HG02840 (cell line): ENCODE measurements around the gene AQP2.

Experiments used
- ATAC-seq: cut with Tn5 transposase; IDR thresholded peaks from one replicate; pipeline ENCODE4 v1.9.1; 2021; ENCODE audit warnings: mild to moderate bottlenecking, moderate library complexity, moderate number of reproducible peaks; ENCODE audit not compliant: unreplicated experiment, low FRiP score

Gene AQP2

GRCh38 chr12:49950273-49951251, at the start of gene AQP2:
TSS of gene AQP2 (plus strand) at chr12:49950737. CDS start at chr12:49950831, 94 bp downstream.
- no peak for ATAC-seq

DNA sequence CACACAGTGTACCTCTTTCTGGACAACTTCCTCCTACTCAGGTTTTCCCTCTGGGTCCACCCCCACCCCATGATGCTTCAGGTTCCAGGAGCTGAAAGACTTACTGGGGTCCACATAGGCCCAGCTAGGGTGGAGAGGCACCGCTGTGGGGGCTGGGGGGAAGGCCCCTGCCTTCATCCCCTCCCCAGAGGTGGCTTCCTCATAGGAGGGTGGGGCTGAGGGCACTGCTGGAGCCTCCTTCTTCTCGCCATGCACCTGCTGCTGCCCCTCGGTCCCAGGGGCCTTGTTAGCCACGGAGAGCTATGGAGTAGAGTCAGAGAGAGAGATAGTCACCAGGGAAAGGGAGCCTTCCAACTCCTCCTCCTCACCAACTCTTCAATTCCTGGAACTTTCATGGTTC, 49.5 kb upstream of the AQP2 start:
- no peak for ATAC-seq

GRCh38 chr12:49901986-49902385, 48.6 kb upstream of the AQP2 start:
- no peak for ATAC-seq

- ATAC-seq, result no peak
Measured at GRCh38 chr12:49902399-49903350, 47.9 kb upstream of the AQP2 start.

GRCh38 chr12:49903351-49903699, 47.2 kb upstream of the AQP2 start:
- ATAC-seq, result no peak

DNA sequence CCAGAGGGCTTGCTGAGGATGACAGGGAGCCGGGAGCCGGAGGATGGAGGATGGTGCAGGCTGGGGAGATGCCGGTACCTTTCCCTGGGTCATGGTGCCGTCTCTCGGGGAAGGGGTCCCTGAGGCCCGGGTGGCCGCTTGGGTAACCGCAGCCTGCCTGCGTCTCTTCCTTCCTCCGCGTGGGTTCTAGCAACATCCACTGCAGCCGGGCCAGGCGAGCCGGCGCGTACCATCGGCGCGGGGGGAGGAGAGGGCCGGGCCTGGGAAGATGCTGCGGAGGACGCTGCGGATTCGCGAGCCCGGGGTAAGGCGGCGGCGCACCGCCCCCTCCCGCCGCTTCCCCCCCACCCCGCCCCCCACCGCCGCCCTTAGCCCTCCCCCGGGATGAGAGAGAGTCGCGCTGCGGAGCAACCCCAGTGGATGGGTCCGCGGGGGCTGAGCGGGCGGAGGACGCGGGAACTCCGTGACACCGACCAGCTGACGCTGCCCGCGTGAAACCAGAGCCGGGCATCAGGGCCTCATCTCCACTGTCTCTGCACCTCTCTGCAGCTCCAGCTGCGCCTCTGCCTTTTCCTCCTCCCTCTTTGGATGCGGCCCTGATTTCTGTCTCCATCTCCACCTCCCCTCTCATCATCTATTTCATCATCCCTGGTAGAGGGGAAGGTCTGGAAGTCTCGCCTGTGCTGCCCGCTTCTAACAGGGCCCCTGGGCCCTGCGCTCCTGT, 46.7 kb upstream of the AQP2 start, which contains the start of gene FAIM2:
FAIM2 (minus strand) TSS at position 201 of the 724 bp plus-strand sequence; CDS start at position 93, 108 bp downstream.
- no peak for ATAC-seq

DNA sequence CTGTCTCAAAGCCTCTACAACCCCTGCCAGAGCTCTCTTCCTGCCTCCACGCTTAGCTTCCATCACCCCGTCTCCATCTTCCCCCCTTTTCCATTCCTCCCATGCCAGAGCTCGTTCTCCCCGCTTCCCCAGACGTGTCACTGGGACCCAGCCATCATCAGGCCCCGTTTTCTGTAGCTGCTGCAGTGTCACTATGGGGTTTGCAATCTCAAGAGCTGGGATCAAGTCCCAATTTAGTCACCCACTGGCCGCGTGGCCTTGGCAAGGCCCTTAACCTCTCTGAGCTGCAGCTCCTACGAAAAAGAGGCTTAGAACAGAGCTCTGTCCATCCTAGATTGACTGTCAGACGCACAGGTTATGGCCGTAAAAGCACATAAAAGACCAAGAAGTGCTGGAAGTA, 45.9 kb upstream of the AQP2 start:
- no peak for ATAC-seq

- no peak for ATAC-seq
Measured at GRCh38 chr12:49905718-49906314, 44.7 kb upstream of the AQP2 start.

- ATAC-seq, result no peak
Measured at GRCh38 chr12:49907352-49907751, 43.2 kb upstream of the AQP2 start.

DNA sequence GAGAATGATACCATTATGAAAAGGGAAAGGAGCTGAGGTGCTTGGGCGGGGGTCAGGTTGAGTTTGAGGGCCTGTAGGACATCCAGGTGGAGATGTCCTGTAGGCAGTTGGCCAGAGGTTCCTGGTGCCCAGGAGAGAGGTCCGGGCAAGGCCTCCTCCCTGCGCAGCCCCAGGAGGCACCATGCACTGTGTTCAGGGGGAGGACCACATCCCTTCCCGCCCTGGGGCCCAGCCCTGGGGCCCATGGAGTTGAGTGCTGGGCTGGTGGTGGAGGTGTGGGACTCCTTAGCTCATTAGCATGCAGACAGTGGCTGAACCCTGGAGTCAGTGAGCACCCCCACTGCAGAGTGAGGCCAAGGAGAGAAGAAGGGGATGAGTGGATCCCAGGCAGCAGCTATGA, 41.2 kb upstream of the AQP2 start:
- ATAC-seq, result no peak

DNA sequence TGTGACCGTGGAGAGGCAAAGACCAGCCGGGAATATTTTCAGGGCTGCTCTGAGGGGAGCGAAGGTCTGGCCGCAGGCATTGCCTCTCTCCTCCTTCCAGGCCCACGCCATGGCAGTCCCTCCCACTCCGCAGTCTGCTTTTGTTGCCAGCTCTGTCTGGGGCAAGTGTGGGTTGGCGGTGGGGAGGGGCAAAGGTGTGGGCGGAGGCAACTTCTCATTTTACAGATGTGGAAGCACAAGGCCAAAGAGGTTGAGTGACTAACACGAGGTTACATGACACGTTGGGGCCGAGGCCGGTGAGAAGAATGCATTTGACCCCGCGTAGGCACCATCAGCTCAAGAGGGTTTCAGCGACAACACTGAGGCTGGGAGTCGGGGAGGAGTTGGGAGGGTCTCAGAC, 40.7 kb upstream of the AQP2 start:
- ATAC-seq, result no peak

DNA sequence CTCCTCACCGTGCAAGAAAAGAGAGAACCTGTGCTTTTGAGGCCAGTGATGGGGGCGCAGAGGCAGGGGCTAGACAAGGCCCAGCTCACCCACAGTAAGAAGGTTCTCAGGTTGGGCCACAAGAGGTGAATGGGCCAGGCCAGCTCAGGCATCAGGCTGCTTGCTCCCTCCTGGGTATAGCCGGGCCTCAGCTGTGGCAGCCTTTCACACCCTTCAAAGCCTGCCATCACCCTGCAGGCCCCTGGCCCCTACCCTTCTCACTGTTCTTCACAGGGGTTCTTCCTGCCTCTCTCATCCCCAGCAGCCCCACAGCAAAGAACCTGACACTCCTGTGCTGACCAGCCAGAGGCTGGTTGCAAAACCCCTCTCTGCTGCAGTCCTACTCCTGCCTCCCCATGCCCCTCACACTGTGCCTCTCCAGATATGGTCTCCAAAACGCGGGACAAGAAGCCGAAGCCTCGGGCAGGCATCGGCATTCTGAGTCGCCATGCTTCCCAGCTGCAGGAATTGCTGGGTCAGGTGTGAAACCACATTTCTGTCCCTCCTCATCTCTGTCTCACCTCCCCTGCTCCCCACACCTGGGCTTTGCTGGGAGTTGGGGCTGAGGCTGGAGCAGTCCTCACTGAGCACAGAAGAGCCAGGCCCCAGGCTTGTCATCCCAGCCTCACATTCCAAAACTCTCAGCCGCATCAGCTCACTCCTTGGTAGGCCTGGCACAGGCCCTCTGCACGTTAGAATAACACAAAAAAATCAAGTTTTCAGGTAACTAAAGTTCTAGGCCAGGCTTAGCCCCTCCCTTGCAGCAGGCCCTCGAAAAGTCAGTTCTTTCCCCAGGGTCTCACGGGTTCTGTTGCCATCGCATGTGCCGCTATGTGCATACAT, 40.0 kb upstream of the AQP2 start:
- no peak for ATAC-seq

DNA sequence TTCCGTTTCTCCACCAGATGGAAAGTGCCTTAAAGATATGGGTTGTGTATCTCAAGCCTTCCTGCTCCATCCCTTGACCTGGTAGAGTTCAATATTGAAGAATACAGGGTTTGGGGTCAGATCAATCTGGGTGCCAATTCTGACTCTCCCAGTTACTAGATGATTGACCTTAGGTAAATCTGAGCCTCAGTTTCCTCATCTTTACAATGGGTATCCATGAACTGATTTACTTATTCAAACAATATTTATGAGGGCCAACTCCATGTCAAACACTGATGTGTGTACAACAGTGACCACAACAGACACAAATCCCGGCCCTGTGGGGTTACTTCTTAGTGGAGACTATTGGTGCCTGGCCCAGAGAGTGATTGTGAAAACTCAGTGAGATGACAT, 39.3 kb upstream of the AQP2 start:
- ATAC-seq, result no peak

DNA sequence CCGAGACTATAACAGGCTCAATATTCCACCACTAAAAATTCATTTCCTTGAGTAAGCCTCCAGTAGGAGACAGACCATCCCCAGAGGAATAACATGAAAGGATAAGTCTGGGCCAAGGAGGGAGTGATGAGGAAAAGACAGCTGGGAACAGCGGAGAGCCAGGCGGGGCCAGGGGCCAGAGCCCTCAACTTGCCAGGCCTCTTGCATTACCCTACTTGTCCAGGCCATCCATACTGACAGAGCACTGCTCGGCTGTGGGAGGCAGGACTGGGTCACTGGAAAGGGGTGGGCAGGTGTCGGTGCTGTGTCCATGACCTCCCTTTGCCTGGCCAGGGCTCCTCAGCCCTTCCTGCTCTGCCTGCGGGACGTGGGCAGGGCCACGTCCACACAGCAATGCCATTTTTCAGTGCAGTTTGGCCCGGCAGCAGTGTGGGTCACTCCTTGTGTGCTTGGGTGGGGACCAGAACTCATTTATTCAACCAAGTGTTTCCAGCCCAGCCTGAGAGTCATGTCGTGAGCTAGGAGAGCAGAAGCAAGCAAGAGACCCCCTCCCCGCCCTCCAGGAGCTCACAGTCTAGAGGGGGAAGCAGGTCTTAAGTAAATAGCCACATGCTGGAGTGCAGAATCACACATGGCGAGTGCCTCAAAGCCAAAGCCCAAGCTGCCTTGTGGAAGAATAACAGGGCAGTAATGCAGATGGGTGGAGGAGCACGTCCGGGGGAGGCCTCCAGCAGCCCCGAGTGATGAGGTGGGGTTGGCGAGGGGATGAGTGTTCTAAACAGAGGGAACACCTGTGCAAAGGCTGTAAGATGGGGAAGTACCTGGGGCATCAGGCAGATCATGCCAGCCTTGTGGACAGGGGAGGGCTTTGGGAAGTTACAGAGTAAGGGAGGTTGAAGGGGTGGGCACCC, 37.9 kb upstream of the AQP2 start:
- ATAC-seq, result no peak

GRCh38 chr12:49916129-49916919, 34.2 kb upstream of the AQP2 start:
- no peak for ATAC-seq

DNA sequence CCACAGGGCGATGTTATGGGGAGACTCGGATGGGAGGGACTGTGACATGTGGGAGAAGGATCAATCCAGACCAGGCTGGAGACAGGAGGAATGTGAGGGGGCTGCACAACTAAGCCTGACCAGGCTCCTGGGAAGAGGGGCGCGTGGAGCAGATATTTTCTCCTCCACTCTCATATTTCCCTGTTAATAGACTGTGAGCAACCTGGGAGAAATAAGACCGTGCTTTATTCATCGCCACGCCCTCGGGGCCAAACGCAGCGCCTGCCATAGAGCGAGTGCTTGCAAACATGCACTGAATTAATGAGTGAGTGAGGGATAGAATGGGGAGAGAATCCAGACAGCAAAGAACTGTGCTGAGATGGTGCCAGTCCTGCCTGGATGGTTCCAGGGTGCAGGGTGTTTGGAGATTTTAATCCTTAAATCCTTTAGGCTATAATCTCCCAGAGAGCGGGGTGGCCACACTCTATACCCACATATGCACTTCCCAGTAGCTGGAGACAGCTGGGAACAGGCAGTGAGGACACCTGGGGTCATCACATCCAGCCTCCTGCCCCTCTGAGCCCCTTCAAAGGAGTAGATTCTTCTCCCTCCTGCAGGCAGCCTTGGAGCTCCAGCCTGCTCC, 33.3 kb upstream of the AQP2 start:
- ATAC-seq, result no peak

DNA sequence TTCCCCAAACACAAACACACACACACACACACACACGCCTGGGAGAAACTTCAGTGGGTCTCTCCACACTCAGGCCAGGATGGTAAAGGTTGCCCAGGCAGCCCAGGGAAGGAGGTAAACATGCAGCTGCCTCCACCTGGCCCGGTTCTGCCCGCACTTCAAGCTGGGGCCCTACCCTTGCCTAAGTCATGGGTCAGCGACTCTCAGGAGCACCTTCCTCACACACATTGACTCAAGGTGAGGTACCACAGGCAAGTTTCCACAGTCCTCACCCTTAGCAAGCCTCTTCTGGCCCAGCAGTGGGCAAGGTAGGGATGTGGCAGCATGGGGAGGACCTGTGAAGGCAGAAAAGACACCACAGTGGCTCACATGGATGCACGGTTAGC, 32.8 kb upstream of the AQP2 start:
- ATAC-seq, result no peak
